KBM-7 (cell line): Measurements from ENCODE around the gene QRFP.
"Not testable (repeated sequence)": the region's sequence is repeated elsewhere in the genome, so short reads cannot be mapped to it uniquely, and the experiment has no call there.

Experiments used
- DNase-seq: peaks from one replicate; pipeline ENCODE4 v3.0.0-alpha.2; 2015
- in situ Hi-C: fragments of 300-500 bp; cut with MboI; formaldehyde crosslinking; loops from 2 replicates; pipeline ENCODE4 v1.14.3; 2020; ENCODE audit warnings: low sequenced_read_pairs, low pct_unique_long_range_greater_than_20kb, mixed read lengths

Gene QRFP

GRCh38 chr9:130921989-130922892 lies 25.6 kb upstream of the QRFP start:
- DNase-seq, result no peak

GRCh38 chr9:130921300-130921988 lies 24.8 kb upstream of the QRFP start:
- in situ Hi-C loops, result no loop called here
- no peak for DNase-seq

More at GRCh38 chr9:130921989-130922892, 25.6 kb upstream of the QRFP start:
- in situ Hi-C loops, result no loop called here

DNA sequence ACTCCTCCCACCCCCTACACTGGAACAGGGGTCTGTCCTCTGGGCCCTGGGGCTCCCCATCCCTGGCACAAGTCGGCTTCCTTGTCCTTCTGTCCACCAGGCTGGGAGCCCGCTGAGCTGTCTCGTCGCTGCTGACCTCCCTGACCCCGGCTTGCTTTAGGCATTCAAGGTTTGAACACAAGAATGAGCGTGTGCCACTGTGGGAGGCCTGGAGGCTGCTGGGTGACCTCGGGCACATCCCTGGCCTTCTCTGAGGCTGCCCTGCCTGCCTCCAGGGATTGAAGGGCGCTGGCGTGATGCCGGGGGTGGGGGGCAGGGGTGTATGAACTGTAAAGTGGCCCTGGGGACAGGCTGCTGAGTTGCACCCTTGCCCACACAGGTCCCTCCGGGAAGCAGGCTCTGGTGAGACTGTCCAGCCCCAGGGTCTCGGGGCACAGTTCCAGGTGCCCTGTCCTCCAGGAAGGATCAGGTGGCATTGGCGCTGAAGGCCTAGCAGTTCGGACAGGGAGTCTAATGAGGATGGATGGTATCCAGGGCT lies 24.2 kb upstream of the QRFP start:
- no peak for DNase-seq
- in situ Hi-C loops, result no loop called here

- DNase-seq, result no peak
- in situ Hi-C loops, result no loop called here
Observed at GRCh38 chr9:130920233-130920632, 23.6 kb upstream of the QRFP start.

DNA sequence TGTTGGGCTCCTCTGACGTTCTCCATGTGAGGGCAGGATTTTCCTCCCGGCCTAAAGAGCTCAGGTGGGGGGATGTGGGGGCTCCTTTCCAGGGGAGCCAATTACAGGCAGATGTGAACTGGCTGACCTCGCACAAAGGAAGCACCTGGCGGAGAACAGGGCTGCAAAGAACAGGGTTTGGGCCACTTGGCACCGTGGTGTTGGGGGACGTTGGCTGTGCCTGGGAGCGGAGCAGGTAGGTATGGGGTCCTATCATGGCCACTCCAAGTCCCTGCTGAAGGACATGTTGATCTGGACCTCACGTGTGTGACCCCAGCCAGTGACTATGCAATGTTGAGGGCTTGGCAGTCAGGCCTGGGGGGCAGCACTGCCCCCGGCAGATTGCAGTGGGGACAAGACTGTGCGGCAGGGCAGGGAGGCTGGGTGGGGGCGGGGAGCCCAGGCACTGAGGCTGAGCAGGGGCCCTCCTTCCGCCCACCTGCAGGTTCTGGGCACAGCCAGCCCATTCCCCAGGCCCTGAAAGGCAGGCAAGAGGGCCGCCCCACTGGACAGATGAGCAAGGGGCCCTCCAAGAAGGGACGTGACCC lies 23.0 kb upstream of the QRFP start:
- in situ Hi-C loops, result no loop called here

DNA sequence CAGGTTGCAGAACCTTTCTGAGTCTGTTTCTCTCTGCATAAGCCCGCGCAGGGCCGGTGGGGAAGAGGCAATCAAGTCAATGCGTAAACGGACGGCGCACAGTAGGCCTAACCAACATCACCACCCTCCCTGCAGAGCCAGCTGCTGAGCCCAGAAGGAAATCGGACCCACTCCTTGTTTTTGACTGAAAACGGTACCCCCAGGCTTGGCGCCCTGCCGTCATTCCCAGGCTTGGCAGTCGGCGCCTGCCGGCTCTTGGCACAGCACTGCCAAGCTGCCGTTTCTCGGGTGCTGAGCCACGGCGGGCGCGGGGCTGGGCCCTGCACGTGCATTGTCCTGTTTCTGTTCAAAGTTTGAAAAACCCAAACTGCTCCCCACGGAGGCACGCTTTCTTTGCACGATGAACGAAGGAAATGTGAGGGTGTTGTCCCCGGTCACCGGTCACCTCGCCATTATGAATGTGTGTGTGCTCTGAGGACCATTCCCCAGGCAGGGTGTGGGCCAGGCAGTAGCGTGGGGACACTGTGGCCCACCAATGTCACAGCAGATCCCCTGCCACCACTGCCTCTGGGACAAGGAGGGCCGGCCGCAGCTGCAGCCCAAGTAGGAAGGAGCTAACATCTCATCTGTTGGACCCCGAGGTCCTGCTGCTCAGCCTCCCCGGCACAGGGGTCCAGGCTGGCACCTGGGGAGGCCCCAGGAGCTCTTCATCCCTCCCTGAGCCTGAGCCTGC lies 22.4 kb upstream of the QRFP start:
- no peak for DNase-seq
- in situ Hi-C loops, result no loop called here

More for the DNA sequence above, 23.0 kb upstream of the QRFP start:
- no peak for DNase-seq

- in situ Hi-C loops, result no loop called here
- DNase-seq, result no peak
Observed at GRCh38 chr9:130918101-130918825, 21.7 kb upstream of the QRFP start.

- in situ Hi-C loops, result no loop called here
- no peak for DNase-seq
Observed at GRCh38 chr9:130917168-130917960, 20.8 kb upstream of the QRFP start.

- in situ Hi-C loops, result no loop called here
Observed at GRCh38 chr9:130915096-130915447, 18.5 kb upstream of the QRFP start.

DNA sequence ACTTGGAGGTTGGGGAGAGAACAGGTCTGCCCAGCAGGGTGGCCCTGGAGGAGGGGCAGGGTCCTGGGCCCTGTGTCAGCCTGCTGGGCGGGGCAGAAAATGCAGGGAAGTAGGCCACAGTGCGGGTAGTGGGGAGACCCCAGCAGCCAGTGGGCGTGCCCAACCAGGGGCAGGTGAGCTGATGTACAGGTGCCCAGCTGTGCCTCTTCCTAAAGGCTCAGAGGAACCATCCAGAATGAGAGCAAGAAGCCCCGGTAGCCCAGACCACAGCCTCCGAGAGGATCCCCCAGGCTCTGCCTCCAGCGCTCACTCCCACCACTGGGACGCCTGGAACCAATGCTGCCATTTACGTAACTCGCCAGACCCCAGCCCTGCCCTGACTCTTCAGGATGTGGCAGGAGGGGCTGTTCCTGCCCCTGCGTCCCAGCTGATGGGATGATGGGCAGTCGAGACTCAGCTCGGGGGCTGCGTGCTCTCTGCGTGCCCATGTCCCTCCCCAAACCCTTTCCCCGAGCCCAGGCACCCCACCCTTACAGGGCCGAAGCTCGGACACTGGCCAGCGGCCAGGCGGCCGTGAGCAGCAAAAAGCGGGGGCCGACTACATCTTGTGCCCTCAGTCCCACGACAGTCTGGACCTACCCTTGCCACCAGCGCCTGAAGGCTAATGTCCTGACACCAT lies 17.9 kb upstream of the QRFP start:
- no peak for DNase-seq
- in situ Hi-C loops, result no loop called here

More at GRCh38 chr9:130915096-130915447, 18.5 kb upstream of the QRFP start:
- DNase-seq, result no peak

DNA sequence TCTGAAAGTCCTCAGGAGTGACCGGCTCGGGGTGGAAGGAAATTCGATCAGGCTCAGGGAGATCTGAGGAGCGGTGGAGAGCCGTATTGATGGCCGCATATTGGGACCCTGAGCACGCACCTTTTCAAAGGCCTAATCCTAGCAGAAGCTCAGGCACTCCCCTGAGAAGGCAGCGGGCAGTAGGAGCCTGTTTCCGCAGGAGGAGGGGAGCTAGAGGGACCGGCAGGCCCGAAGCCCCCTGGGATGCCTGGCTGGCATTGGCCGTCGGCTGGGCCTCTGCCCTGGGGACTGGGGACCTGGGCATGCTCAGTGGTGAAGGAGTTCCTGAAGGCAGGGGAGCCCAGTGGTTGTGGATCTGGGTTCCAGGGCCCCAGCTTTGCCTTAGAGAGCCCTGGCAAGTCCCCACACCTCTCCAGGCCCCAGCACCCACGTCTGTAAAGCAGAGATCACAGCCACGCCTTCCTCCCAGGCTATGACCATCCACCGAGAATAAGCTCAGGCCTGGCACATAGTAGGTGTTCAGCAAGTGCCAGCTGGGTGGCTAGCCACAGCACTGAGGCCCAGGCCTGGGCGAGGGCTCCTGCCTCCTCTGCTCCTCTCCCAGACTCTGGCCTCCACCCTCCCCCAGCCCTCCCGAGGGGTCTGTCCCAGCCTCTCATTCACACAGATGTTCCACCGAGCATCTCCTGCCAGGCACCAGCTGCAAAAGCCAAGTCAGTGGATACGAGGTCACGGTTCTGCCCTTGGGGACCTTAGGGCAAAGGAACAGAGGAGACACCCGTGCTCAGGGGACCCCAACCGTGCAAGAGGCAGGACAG lies 17.2 kb upstream of the QRFP start:
- no peak for DNase-seq
- in situ Hi-C loops, result no loop called here

GRCh38 chr9:130912932-130913598 lies 16.5 kb upstream of the QRFP start:
- DNase-seq, result no peak
- in situ Hi-C loops, result no loop called here

GRCh38 chr9:130911254-130912049 lies 14.8 kb upstream of the QRFP start:
- in situ Hi-C loops, result no loop called here
- DNase-seq, result no peak

DNA sequence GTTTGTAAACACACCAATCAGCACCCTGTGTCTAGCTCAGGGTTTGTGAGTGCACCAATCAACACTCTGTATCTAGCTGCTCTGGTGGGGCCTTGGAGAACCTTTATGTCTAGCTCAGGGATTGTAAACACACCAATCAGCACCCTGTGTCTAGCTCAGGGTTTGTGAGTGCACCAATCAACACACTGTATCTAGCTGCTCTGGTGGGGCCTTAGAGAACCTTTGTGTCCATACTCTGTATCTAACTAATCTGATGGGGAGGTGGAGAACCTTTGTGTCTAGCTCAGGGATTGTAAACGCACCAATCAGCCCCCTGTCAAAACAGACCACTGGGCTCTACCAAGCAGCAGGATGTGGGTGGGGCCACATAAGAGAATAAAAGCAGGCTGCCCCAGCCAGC lies 14.1 kb upstream of the QRFP start:
- DNase-seq, in situ Hi-C loops: not testable (repeated sequence)

DNA sequence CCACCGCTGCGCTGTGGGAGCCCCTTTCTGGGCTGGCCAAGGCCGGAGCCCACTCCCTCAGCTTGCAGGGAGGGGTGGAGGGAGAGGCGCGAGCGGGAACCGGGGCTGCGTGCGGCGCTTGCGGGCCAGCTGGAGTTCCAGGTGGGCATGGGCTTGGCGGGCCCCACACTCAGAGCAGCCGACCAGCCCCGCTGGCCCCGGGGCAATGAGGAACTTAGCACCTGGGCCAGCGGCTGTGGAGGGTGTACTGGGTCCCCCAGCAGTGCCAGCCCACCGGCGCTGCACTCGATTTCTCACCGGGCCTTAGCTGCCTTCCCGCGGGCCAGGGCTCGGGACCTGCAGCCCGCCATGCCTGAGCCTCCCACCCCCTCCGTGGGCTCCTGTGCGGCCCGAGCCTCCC lies 13.4 kb upstream of the QRFP start:
- DNase-seq, in situ Hi-C loops: not testable (repeated sequence)
